Prostate gland (tissue), 2 donors: Measurements from ENCODE around the gene EXTL1. TPM values are rescaled to one million over a fixed set of nuclear protein-coding genes. Genes with fewer than 3 reads are reported as not detected.

ENCODE experiments used
- DNase-seq: peaks from one replicate; pipeline ENCODE4 v3.0.0-alpha.2; 2019; ENCODE audit warnings: low spot score
- H3K27ac ChIP-seq, 2 donors: fragments of 200-600 bp; sonication (generic); 2 replicates each; pipeline ENCODE4 v1.5.1; 2017 to 2019
- H3K27me3 ChIP-seq: fragments of 200-600 bp; sonication (generic); replicated peaks from 2 replicates; pipeline ENCODE4 v1.5.1; 2019; ENCODE audit not compliant: insufficient read depth
- H3K36me3 ChIP-seq, 2 donors: fragments of 200-600 bp; sonication (generic); 1 replicate in 1 of 2; 2 replicates in 1 of 2; pipeline versions ENCODE4 v1.5.1 to v1.8.1; 2017 to 2019
- H3K4me1 ChIP-seq: fragments of 200-600 bp; sonication (generic); replicated peaks from 2 replicates; pipeline ENCODE4 v1.5.1; 2019
- H3K4me3 ChIP-seq, 2 donors: fragments of 200-600 bp; sonication (generic); 2 replicates each; pipeline ENCODE4 v1.5.1; 2017 to 2019
- H3K9me3 ChIP-seq: fragments of 200-600 bp; sonication (generic); 2 replicates; pipeline ENCODE4 v1.5.1; 2017
- CTCF ChIP-seq, 4 experiments: fragments of 200-600 bp in 2 of 4; fragments of 450-650 bp in 2 of 4; sonication (generic) in 2 of 4; IDR thresholded peaks; 1 replicate in 3 of 4; 2 replicates in 1 of 4; pipeline ENCODE4 v1.5.1; 2016 to 2019; ENCODE audit warnings: antibody characterized with exemption in 4 of 4, mild to moderate bottlenecking in 2 of 4, moderate library complexity in 2 of 4
- POLR2A ChIP-seq: fragments of 450-650 bp; IDR thresholded peaks from one replicate; pipeline ENCODE4 v1.6.1; 2016; ENCODE audit warnings: antibody characterized with exemption, mild to moderate bottlenecking
- POLR2AphosphoS5 ChIP-seq: sonication (generic); formaldehyde crosslinking; IDR thresholded peaks from one replicate; pipeline ENCODE4 v1.6.1; 2017; ENCODE audit warnings: antibody characterized with exemption
- WGBS: methylation state at CpG from one replicate; pipeline ENCODE4 v1.1.5; 2018; 5-methylcytosine and 5-hydroxymethylcytosine counted together
- intact Hi-C: fragments of 100-400 bp; cut with DNase I; formaldehyde crosslinking; loops from one replicate; pipeline ENCODE4 v1.14.2; 2022
- total RNA-seq, 2 donors: library from RNA; depleted of rRNA; stranded (reverse); fragments of >200 nt; gene quantifications; one replicate each; pipeline ENCODE4 v1.1.0, GENCODE V29; 2016

Gene EXTL1
- total RNA-seq, 2 donors from 2014 or later: 3.2 TPM; not detected in 1

GRCh38 chr1:26066857-26067256 is 45.3 kb downstream of the EXTL1 start:
- no peaks in the 10 kb centered on the region for H3K36me3 ChIP-seq
- intact Hi-C loops: no loop called here
- no peaks in the 10 kb centered on the region for H3K9me3 ChIP-seq
- TF ChIP-seq POLR2A (no peak), POLR2AphosphoS5 (no peak), CTCF (IDR thresholded peaks at IDR 0.05) (no peak)
- H3K4me1 ChIP-seq: no peaks in the 10 kb centered on the region
- H3K4me3 ChIP-seq: no peak overlapping the region
- H3K27ac ChIP-seq: no peak overlapping the region
- 69% methylated on average over 4 of the region's 4 CpGs for WGBS
- no peak for DNase-seq
- H3K27me3 ChIP-seq: no peaks in the 10 kb centered on the region

- Histone ChIP-seq H3K36me3 (no peaks in the 10 kb centered on the region), H3K27ac (no peak within 1 kb of the TSS), H3K27me3 (no peaks in the 10 kb centered on the region), H3K4me3 (no peak within 1 kb of the TSS), H3K9me3 (no peaks in the 10 kb centered on the region), H3K4me1 (no peaks in the 10 kb centered on the region)
- intact Hi-C loops: no loop called here
- 54% methylated on average over 9 of the region's 9 CpGs for WGBS
- TF ChIP-seq POLR2A (no peak), POLR2AphosphoS5 (no peak)
- no peak for DNase-seq
These were observed 45.9 kb downstream of the EXTL1 start, which contains the start of gene TRIM63 for GRCh38 chr1:26067432-26067911. TSS of gene TRIM63 (minus strand) at chr1:26067630. CDS start at chr1:26067494, 136 bp downstream.

GRCh38 chr1:26069941-26070295 is 48.3 kb downstream of the EXTL1 start:
- Histone ChIP-seq H3K27me3 (no peaks in the 10 kb centered on the region), H3K4me1 (no peaks in the 10 kb centered on the region), H3K4me3 (no peak overlapping the region), H3K9me3 (no peaks in the 10 kb centered on the region), H3K27ac (no peak overlapping the region), H3K36me3 (no peaks in the 10 kb centered on the region)
- intact Hi-C loops: no loop called here
- no peak for DNase-seq
- 88% methylated on average over 1 of the region's 1 CpG for WGBS
- no peak for TF ChIP-seq CTCF (IDR thresholded peaks at IDR 0.05)
- TF ChIP-seq POLR2AphosphoS5: no peak
- TF ChIP-seq POLR2A: no peak

GRCh38 chr1:26070296-26070962 is 48.9 kb downstream of the EXTL1 start:
- DNase-seq: no peak
- TF ChIP-seq CTCF (IDR thresholded peaks at IDR 0.05) (no peak), POLR2A (no peak), POLR2AphosphoS5 (no peak)
- Histone ChIP-seq H3K27me3 (no peaks in the 10 kb centered on the region), H3K9me3 (no peaks in the 10 kb centered on the region), H3K36me3 (no peaks in the 10 kb centered on the region), H3K4me1 (no peaks in the 10 kb centered on the region), H3K4me3 (no peak overlapping the region), H3K27ac (no peak overlapping the region)
- intact Hi-C loops: no loop called here
- 82% methylated on average over 4 of the region's 4 CpGs for WGBS

GRCh38 chr1:26070963-26071342 is 49.4 kb downstream of the EXTL1 start:
- DNase-seq: no peak
- intact Hi-C loops: no loop called here
- no peaks in the 10 kb centered on the region for H3K9me3 ChIP-seq
- WGBS: 87% methylated on average over 6 of the region's 6 CpGs
- H3K4me1 ChIP-seq: no peaks in the 10 kb centered on the region
- H3K27ac ChIP-seq: no peak overlapping the region
- no peak overlapping the region for H3K4me3 ChIP-seq
- no peak for TF ChIP-seq POLR2AphosphoS5
- no peak for TF ChIP-seq CTCF (IDR thresholded peaks at IDR 0.05)
- TF ChIP-seq POLR2A: no peak
- no peaks in the 10 kb centered on the region for H3K27me3 ChIP-seq
- H3K36me3 ChIP-seq: no peaks in the 10 kb centered on the region
